Progenitor cell of endocrine pancreas (in vitro differentiated cells): ENCODE data around the gene XPO5. TPM values are rescaled to one million over a fixed set of nuclear protein-coding genes. Genes with fewer than 3 reads are reported as not detected.
A peak's percentile ranks its signal among the peaks of the same experiment; 100 is the strongest.

Experiments
- DNase-seq: peaks from one replicate; pipeline ENCODE4 v3.0.0; 2021; ENCODE audit warnings: low spot score; ENCODE audit not compliant: unreplicated experiment
- H3K27ac Mint-ChIP-seq: 2 replicates; pipeline ENCODE4 v1.8.0; 2021; ENCODE audit warnings: mild to moderate bottlenecking, moderate library complexity, mixed read lengths
- H3K27me3 Mint-ChIP-seq: 2 replicates; pipeline ENCODE4 v1.8.0; 2021; ENCODE audit warnings: mixed read lengths
- H3K36me3 Mint-ChIP-seq: 2 replicates; pipeline ENCODE4 v1.8.0; 2022; ENCODE audit warnings: mixed read lengths; ENCODE audit not compliant: insufficient read depth
- H3K4me1 Mint-ChIP-seq: 2 replicates; pipeline ENCODE4 v1.8.0; 2021; ENCODE audit warnings: low read depth, mixed read lengths
- H3K4me3 Mint-ChIP-seq: 2 replicates; pipeline ENCODE4 v1.8.0; 2021; ENCODE audit warnings: low read depth, mild to moderate bottlenecking, moderate library complexity, mixed read lengths
- H3K9me3 Mint-ChIP-seq: 2 replicates; pipeline ENCODE4 v1.8.0; 2021; ENCODE audit warnings: low read depth, mixed read lengths
- CTCF ChIP-seq: fragments of 200-600 bp; sonication (generic); IDR thresholded peaks from one replicate; pipeline ENCODE4 v1.5.0; 2021; ENCODE audit warnings: antibody characterized with exemption, mild to moderate bottlenecking; ENCODE audit not compliant: unreplicated experiment
- total RNA-seq: library from RNA; stranded (reverse); gene quantifications from 2 replicates; pipeline ENCODE4 v1.2.1, GENCODE V29; 2021

The XPO5 gene
- total RNA-seq, 1 donor from 2014 or later: 64.0 TPM

DNA sequence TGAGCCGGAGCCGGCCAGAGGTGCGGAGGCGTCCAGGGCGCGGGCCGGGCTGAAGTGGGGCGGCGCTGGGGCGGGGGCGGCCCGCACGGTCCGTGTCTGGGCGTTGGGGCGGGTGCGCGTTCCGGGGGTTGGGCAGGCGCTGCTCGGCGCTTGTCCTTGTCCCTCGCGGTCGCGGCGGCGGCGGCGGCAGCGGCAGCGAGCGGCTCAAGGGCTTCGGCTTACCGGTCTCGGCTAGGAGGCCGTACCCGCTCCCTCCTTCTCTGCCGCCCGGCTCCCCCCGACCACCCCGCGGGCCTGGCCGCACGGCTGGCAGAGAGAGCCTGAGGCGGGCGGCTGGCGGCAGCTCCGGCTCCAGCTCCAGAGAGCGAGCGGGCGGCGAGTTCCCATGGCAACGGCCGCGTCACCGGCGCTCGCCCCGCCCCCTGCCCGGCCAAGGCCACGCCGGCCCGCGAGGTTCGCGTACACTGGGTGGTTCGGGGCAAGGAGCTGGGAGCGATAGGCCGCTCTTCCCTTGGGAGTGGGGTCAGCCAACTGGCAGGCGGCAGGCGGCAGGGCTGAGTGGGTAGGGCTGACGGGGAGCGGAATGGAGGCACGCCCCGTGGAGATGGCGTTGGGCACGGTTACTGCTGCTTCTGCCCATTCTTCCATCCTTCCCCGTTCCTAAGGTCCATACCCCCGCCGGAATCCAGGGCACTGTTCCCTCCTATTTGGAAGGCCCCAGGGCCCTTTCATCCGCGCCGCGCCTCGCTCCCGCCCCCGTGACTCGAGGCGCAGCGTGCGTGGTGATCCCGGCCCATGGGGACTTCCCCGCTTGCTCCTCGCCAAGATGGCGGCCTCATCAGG is 65.6 kb downstream of the XPO5 start, which contains the start of gene LRRC73:
Gene LRRC73 (minus strand): TSS at position 363 of the 843 bp plus-strand sequence. CDS start 561 bp downstream, outside the sequence.
- Mint-ChIP-seq H3K27me3 (peaks cover 20% of the 10 kb centered on the region), H3K27ac (peak within 1 kb of the TSS; percentile 64), H3K4me1 (peaks cover 6% of the 10 kb centered on the region), H3K9me3 (no peaks in the 10 kb centered on the region), H3K4me3 (peak within 1 kb of the TSS; percentile 78), H3K36me3 (peaks cover 19% of the 10 kb centered on the region)
- no peak for TF ChIP-seq CTCF
- peak; percentile 78 for DNase-seq

DNA sequence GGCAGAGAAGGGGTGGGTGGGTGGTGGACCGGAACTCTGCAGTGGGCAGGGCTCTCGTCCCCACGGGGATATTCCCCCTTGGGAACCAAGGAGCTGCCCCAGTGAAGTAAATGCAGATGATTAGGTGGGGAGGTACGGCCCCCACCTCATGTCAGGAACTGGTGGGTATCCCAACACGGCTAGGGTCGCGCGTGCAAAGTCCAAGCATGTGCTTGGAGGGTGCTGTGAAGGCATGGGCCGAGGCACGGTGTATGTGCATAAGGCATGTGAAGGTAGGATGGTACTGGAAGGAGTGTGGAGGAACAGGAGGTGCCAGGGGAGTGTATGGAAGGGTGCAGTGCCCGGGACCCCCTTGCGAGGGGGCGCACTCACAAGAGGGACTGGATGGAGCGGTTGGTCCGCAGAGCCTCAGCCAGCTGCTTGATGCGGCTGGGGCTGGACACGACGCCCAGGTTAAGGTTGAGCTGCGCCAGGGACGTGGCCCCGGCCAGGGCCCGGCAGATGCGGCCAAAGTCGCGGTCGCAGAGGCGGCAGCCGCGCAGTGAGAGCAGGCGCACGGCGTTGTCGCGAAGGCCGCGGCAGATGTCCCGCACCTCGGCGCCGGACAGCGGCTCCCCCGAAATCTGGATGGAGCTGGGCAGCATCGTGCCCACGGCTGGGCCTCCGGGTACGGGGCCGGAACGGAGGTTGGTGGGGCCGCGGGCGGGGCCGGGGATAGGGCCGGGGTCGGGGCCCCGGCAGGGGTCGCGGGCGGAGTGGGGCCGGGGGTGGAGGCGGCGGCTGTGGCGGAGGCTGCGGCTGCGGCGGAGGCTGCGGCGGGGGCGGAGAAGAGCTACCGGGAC is 66.5 kb downstream of the XPO5 start:
- peaks cover 20% of the 10 kb centered on the region for H3K27me3 Mint-ChIP-seq
- no peaks in the 10 kb centered on the region for H3K9me3 Mint-ChIP-seq
- no peak for TF ChIP-seq CTCF
- peak overlapping the region; percentile 64 for H3K27ac Mint-ChIP-seq
- peaks cover 4% of the 10 kb centered on the region for H3K4me1 Mint-ChIP-seq
- peaks cover 17% of the 10 kb centered on the region for H3K36me3 Mint-ChIP-seq
- no peak for DNase-seq
- H3K4me3 Mint-ChIP-seq: peak overlapping the region; percentile 78

- Mint-ChIP-seq H3K9me3 (no peaks in the 10 kb centered on the region), H3K27me3 (peaks cover 20% of the 10 kb centered on the region), H3K4me3 (peak overlapping the region; percentile 78), H3K27ac (no peak overlapping the region), H3K4me1 (peaks cover 4% of the 10 kb centered on the region), H3K36me3 (peaks cover 17% of the 10 kb centered on the region)
- TF ChIP-seq CTCF: no peak
- DNase-seq: no peak
Observed at GRCh38 chr6:43508481-43509141, 67.2 kb downstream of the XPO5 start.

DNA sequence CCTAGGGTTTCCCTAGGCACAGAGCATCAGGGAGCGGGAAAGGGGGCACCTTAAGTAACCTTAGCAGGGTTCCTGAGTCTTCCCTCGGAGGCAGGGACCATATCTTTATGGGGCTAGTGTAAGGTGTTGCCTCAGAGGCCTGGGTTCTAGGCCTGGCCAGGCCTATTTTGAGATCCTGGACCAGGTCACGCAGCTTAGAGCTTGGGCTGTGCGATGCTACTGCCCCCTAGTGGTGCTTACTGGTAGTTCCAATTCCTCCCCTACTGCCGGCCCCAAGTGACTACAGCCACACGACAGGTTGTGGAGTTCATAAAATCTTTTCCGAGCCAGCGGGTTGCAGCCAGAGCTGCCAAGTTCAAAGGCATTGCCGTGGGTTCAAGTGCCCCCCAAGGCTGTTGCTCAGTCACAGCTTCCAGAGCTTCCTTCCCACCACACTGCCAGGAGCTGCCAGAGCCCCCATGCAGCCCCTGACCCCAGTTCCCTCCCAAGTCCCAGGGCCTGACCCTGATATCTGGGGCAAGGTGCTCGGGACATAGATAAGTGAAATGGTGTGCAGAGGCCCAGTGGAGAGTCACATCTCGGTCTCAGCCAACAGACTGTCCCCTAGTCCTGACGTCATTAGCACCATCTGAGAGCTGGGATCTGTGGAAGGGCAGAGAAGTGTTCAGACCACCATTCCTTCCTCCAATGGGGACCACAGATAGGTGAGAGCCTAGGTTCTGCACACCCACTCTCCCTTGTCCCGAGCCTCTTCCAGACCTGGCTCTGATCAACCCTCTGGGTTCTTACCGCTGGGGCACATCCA is 69.0 kb downstream of the XPO5 start:
- Mint-ChIP-seq H3K4me3 (no peak overlapping the region), H3K9me3 (no peaks in the 10 kb centered on the region), H3K27ac (no peak overlapping the region), H3K36me3 (peaks cover 16% of the 10 kb centered on the region), H3K27me3 (peaks cover 20% of the 10 kb centered on the region), H3K4me1 (peaks cover 4% of the 10 kb centered on the region)
- TF ChIP-seq CTCF: peak; percentile 97
- DNase-seq: peak; percentile 68
